HG03039 (cell line): ENCODE measurements around the gene TMEFF2.

Experiments
- ATAC-seq: cut with Tn5 transposase; IDR thresholded peaks from one replicate; pipeline ENCODE4 v1.9.1; 2021; ENCODE audit warnings: mild to moderate bottlenecking, moderate library complexity; ENCODE audit not compliant: unreplicated experiment

TMEFF2 gene

DNA sequence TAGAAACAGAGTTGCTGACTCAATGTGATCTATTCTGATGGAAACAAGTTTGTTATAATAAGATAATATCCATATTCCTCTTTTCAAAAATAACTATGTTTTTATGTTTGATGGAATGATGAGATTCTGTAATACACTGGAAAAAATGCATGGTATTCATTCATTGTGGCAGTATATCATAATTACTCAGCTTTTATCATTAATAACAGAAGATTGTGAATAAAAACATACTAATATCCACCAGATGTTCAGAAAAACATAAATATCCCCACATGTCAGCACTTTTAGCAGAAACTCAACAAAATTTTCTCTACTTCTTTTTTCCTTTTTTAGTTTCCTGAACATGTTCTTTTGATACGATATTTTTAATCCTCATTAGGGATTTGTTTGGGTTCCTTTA lies 217.0 kb downstream of the TMEFF2 start:
- ATAC-seq: no peak

DNA sequence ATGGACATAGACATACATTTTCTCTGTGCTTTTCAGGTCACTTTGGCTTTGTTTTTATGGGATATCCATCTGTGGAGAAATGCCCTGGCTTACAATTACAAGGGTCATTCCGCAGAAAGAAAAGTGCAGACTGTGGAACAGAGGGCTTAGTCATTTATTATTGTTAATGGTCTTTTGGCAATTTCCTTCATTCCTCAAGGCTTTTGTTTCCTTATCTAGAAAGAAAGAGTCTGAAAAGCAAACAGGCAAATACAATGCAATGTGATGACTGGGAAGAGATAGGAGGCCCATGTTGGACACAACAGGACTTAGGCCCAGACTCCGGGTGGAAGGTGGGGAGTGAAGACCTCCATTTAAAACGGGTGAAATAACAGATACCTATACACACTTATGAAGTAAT lies 218.3 kb downstream of the TMEFF2 start:
- ATAC-seq: no peak

DNA sequence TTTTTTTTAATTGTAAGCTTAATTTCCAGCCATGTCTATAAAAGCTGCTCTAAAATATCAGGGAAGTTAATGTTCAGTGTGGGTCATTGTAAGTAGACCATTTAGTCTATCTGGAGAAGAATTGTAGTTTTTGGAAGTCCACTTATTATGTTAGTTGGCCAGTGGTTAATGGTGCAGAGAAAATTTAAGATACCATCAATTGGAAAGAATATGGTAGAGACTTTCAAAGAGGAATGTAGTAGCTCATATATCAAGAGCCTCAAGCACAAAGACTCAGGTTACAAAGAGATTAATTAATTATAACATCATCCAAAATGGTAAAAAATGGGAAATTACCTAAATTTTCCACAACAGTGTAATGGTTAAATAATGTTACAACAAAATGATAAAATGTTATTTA lies 220.1 kb downstream of the TMEFF2 start:
- no peak for ATAC-seq

DNA sequence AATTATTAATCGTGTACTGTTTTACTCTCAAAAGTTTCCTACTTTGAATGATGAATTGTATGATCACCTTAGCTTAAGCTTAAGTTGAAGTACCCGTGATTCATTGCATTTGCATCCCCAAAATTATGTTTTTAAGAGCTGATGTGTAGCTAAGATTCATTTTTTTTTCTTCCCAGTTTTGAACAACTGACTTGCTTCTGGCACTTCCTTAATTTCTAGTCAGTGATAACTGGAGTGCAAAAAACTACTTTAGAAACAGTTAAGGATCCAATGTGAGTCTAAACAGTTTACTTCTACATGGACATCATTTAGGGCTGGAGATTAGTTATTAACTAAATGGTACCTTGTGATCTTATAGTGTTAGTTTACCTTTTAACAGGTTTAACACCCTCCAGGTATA lies 223.9 kb downstream of the TMEFF2 start:
- ATAC-seq: no peak

DNA sequence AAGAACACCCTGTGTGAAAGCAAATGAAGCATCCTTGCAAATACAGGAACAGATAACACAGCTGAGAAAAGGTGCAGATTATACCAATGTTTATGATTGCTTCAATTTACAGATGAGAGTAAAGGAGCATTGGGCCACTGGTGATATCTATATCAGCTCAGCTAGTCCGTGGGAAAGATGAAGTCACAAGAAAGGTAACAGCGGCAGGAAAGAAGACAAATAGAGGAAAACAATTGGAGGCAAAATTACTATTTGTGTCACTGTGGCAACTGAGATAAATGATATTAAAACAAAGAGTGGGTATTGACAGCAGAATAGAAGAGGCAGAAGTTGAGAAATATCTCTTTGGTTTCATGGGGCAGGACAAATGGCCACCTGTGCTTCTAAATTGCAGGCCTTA lies 226.6 kb downstream of the TMEFF2 start:
- no peak for ATAC-seq

DNA sequence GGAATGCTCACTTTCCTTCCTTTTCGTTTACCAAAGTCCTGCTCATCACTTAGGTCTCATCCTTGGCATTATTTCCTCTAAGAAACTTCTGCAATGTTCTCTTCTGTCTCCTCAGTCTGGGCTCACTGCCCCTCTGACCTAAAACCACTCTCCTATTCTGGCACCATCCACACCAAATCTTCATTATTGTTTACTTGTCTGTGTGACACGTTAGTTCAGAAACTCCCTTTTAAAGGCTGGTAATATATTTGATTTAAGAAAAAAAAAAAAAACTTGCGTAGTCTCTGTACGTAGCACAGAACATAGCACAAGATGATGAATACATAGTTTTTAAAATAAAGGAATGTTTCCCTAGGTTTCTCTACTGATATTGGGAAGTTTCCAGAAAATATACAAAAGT lies 229.0 kb downstream of the TMEFF2 start:
- no peak for ATAC-seq

DNA sequence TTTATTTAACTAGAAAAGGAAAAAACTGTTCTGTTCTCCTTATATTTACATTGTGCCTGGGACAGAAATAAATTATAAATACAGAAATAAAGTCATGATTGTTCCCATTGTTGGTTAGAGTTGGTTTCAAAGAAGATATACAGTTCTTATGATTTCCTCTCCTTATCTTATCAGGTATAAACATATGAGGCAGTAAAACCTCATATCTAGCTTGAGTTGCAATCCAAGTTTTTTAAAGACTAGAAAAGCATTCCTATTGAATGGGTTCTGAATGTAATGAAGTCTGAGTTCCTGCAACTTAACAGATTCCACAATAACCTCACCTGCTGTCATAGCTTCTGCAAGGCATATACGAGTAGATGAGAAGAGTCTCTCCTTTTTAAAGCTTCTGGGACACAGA lies 233.2 kb downstream of the TMEFF2 start:
- no peak for ATAC-seq

DNA sequence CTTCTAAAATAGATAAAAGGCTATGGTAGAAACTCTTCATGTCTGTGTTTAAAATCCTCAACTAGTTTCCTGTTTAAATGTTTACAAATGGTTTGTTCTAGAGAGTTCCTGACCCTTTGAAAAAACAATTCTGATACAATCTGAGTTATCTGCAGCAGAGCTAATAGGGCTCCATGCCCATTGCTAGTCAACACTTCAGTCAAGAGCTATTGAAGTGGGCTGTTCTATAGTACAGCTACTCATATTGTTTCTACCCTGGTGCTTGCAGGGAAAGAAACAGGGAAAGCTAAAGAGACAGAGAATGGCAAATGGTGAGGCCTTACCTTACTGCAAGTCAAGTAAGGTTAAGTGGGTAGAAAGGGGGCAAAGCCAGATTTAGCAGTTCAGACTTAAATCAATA lies 235.5 kb downstream of the TMEFF2 start:
- no peak for ATAC-seq

DNA sequence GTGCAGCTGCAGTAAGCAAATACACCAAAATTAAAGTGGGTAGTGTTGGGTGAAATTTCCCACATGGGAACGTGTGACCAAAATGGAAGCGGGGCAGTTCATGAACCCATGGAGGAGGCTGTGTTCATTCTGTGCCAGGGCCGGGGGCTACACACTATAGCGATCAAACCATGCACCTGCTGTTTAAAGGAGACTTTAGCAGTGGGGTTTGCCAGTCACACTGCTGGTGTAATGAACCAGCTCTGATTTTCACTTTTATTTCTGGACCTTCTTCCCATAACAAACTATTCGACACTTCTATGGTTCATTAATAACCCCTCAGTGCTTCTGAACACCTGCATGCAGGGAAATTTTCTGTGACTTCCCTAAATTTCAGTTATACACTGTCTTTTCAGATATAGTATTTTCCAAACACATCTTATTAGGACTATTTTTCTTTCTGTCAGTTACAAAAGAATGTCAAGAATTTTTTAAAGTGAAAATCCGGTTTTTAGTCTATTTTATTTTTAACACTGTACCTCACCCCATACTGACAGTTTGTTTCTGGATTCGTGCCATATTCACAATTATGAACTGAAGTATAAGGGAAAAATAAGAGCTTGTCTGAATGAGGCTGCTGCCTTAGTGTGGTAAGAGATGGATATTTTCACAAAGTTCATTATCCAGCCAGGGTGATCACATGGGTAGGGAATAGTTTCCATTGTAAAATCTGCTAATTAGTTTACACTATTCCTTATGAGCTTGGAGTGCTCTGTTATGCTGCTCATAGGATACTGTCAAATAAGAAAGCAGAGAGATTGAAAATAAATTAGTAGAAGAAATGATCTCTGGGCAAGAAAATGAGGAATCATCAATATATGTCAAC lies 236.5 kb downstream of the TMEFF2 start:
- no peak for ATAC-seq

DNA sequence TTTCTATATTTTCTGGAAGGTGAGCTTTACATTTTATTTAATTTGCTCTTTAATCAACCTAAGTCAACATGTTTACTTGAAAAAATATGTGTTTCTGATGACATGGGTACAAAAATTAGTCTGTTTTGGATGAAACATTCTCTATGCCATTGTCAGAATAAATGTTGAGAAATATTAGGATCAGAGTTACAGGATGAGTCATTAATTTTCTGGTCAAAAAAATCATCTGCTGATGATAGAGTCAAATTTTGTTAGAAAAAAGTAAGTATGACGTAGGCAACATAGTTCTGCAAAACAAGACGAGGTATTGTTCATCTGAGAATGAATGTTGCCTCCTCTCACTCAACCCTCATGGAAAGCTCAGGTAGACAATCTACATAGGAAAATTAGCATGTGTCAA lies 240.3 kb downstream of the TMEFF2 start:
- no peak for ATAC-seq

DNA sequence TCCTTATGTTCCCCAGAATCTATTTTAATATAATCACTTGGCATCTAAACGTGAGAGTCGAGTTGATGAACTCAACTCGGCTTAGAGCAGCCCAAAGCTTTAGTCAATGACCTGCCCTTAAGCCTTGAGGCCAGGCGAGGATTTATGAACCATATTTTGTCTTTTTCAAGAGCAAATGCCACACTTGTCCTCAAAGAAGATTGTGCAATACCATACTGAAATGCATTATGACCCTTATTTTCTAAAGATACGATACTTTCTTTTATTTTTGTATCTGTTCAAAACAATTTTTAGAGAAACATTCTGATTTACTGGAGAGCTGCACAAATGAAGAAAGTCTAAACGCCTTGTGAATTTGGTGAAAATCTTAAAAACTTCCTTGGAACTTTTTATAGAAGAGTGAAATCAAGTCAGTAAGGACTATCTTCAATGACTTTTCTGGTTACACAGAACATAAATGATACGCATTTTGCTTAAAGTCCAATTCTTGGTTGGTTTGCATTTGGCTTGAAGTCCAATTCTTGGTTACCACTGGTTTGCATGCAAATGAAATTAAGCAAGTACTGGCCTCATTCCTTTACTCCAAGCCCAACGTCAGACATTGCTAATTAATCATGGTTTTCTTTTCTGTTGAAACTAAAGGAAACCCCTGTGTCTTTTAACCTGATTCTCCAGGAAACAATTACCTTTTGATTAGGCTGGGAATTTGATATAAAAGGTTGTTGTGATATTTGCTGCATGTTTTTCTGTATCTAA lies 242.0 kb downstream of the TMEFF2 start:
- ATAC-seq: no peak

DNA sequence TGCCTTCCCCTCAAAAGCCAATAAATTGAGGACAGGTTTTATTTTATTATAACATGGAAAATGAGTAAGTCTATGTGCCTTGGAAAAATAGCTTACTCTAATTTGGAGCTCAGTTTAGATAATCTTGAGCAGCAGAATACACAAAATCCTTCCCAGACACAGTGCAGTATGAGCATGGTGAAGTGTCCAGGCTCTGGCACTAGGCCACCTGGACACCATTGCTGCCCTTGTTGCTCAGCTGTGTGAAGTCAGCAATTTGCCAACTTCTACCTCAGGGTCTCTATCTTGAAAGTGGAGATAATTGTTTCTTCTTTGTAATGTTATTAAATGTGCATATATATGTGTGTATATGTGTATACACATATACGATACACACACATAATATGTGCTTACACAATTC lies 242.9 kb downstream of the TMEFF2 start:
- no peak for ATAC-seq

DNA sequence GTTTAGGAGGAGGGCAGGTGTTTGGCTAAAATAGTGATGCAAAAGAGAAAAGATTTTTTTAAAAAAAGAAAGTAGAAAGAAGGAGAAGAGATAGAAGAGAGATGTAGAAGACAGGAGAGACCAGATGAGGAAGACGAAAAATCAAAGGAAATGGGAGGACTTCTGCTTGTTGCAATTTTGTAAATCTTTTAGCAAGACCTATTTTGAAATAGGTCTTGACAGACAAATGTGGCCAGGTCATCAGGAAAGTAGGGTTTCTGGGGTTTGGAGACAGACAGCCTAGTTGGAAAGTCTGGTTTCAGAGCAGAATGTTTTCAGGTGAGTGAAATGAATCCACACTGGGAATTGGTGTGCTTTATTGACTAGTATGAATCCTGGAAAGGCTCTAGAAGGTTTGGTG lies 243.4 kb downstream of the TMEFF2 start:
- ATAC-seq: no peak

DNA sequence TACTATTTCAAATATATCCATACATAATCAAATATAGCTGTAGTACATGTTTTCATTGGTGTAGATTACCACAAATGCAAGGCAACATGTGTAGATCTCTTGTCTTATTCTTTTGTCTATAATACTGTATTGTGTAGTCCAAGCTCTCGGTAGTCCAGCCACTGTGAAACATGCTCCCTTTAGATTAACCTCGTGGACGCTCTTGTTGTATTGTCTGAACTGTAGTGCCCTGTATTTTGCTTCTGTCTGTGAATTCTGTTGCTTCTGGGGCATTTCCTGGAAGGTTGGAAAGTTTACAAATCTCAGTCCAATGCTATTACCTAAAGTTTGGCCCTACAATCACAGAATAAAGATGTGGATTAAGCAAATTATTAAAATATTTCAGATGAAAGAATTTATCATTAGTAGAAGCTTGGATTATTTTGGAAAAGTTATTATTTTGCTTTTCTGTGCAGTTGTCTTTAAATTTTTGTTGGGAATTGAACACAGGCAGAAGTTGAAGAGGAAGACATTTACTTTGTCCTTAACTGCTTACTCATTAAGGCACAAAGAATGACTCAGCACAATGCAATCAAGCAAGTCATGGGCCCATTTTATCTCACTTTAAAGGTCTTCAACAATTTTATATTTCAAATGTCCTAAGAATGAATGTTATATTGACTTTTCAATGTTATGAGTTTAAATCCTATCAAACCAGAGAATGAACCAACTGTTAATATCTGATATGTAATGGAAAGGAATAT lies 244.4 kb downstream of the TMEFF2 start:
- no peak for ATAC-seq

DNA sequence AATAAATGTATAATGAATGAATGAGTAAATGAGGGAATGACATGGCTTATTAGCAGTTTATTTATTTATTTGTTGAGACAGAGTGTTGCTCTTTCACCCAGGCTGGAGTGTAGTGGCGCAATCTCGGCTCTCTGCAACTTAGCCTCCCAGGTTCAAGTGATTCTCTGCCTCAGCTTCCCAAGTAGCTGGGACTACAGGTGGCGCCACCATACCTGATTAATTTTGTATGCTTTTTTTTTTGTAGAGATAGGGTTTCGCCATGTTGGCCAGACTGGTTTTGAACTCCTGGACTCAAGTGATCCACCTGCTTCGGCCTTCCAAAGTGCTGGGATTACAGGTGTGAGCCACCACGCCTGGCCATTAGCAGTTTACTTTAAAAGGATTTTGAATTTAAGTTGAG lies 247.5 kb downstream of the TMEFF2 start:
- no peak for ATAC-seq

DNA sequence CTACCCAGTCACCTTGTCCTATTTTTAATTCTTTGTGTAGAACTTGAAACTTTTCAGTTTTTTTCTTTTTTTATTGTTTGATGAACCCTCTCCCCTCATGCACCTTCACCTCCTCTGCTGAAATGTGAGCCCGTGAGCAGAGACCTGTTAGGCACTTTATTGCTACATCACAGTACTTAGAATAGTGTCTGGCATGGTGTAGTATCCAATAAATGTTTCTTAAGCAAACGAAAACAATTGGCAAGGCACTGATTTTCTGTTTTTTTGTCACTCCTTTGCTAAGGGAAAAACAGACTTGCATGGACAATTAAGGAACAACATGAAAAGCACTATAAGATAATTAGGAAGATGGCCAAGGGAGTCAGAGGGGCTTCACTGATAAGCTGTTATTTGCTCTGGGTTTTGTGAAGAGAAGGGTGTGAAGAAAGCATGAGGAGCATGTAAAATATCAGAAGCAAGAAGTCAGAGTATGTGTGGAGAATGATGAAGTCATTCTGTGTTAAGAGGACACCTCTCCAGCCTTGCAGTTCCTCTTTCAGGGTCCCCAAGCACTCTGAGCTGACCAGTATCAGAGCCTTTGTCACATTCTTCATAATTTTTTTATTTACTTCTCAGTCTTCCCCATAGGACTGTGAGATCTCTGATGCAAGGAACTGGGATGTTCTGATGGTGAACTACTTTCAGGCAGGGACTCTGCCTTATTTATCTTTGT lies 248.1 kb downstream of the TMEFF2 start:
- no peak for ATAC-seq

DNA sequence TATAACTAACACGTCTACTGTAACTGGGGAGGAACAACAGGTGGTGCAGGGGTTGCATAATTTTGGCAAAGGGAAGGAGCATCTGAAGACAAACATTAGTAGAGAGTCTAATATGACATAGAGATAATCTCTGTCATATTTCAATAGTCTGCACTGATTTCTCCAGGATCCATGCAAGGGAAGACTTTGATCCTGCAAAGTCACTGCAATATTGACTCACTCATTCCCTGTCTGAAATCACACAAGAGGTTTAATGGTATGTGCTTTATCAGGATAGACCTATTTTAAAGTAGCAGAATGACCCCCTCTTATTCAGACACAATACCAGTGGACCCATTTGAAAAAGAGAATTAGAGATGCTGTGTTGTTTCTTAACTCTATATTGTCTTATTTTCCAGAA lies 249.1 kb downstream of the TMEFF2 start:
- ATAC-seq: no peak

DNA sequence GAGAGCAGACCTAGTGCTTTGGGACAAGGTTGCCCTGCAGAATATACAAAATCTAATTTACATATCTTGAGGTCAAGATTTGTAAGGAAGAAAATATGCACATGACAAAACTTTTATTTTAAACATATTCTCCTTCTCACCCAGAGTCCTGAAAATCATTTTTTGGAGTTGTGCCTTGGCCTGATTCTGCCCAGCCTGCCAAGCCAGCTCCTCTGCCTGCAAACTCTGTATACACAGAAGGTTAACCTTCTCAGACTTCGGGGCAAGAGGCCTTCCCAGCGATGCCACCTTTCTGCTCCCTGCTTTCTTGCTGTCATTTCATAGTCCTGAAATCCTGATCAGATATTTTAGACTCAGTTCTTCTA lies 252.0 kb downstream of the TMEFF2 start:
- no peak for ATAC-seq

DNA sequence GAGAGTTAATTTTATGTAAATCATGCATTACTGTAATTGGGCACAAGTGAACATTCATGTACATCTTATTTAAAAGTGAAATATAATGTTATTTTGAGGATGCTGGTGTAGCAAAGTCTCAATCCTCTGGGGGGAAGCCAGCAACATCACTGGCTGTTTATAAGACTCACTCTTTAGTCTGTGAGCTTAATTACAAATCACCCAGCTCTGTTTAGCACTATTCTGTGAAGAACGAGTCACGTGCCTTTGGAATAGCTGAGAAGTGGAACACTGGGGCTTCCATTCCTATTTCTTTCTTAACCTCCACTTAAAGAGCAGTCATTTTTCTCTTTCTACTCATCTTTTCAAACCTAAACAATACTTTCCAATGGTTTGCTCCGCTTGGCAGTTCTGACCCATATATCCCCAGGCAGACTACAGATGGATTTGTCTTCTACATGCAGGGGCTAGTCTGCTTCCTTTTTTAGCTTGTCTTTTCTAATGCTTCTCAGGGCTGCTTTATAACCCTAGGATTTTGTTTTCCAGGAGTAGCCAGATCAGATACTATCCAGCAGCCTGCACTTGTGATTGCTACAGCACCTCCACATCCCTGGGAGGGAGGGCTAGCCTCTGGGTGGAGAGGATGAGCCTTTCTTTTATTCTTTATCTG lies 252.5 kb downstream of the TMEFF2 start:
- no peak for ATAC-seq

DNA sequence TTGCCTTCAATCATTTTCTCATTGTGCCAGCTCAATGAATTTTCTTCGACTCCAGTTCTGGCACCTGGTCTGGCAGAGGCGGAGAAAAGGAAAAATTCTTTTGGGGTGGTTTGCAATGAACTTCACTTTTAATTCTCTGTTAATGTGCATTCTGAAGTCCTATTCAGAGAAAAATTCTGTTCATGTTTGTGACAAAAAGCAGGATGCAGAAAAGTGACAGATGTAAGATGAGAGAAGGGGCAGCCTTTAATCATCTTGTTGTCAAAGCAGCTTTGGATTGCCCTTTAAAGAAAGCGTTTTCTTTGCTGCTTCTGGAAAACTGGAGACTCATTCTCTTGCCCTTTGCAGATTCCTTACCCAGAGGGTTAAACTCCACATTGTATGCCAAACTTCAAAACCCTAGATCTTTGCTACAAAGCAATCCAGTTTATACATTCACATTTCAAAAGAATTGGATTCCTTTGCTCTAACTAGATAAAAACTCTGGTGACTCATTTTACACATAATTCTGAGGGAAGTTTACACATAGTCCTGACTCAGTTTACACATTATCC lies 253.3 kb downstream of the TMEFF2 start:
- ATAC-seq: no peak
